Measurements from ENCODE around the gene AKAP1. TPM values are rescaled to one million over a fixed set of nuclear protein-coding genes. Genes with fewer than 3 reads are reported as not detected.

Gene AKAP1
- total and polyA plus RNA-seq, 8 donors = 6.6 to 348 (median 59.4) TPM

- Histone ChIP-seq H3K4me3 (no peak overlapping the region), H3K27me3 (no peaks in the 10 kb centered on the region), H3K27ac (no peak overlapping the region), H3K36me3 (peaks cover 3 to 26% (median 19%) of the 10 kb centered on the region in 4 donors), H3K9me3 (no peaks in the 10 kb centered on the region), H3K4me1 (peaks cover 25 to 84% (median 65%) of the 10 kb centered on the region in 4 donors)
- intact Hi-C loops (cut with DNase I; ENCODE audit: low total_unique reads) = no loop called here
- DNase-seq = no peak
- no peak for TF ChIP-seq POLR2A (IDR thresholded peaks at IDR 0.05)
- no peak for TF ChIP-seq CTCF (IDR thresholded peaks at IDR 0.05)
- no peak for TF ChIP-seq POLR2AphosphoS5 (IDR thresholded peaks at IDR 0.05)
- TF ChIP-seq EP300 (IDR thresholded peaks at IDR 0.05) = no peak
- WGBS, 5 donors = 78 to 93% (median 82%) methylated on average over 6 to 7 of the region's 7 CpGs
These were observed 19.6 kb downstream of the AKAP1 start for GRCh38 chr17:57104461-57105175.

GRCh38 chr17:57105591-57105990, 20.5 kb downstream of the AKAP1 start:
- Histone ChIP-seq H3K36me3 (peaks cover 3 to 29% (median 26%) of the 10 kb centered on the region in 4 donors), H3K4me3 (no peak overlapping the region), H3K4me1 (peaks cover 33 to 84% (median 68%) of the 10 kb centered on the region in 4 donors), H3K9me3 (no peaks in the 10 kb centered on the region), H3K27me3 (no peaks in the 10 kb centered on the region), H3K27ac (no peak overlapping the region)
- no peak for DNase-seq
- WGBS, 5 donors = 74 to 85% (median 82%) methylated on average over 5 to 8 of the region's 8 CpGs
- no peak for TF ChIP-seq POLR2A (IDR thresholded peaks at IDR 0.05)
- no peak for TF ChIP-seq EP300 (IDR thresholded peaks at IDR 0.05)
- no peak for TF ChIP-seq CTCF (IDR thresholded peaks at IDR 0.05)
- TF ChIP-seq POLR2AphosphoS5 (IDR thresholded peaks at IDR 0.05) = no peak
- intact Hi-C loops (cut with DNase I; ENCODE audit: low total_unique reads) = no loop called here

- no peak for DNase-seq
These were observed 21.2 kb downstream of the AKAP1 start for GRCh38 chr17:57106107-57106835.

More at GRCh38 chr17:57106107-57106835, 21.2 kb downstream of the AKAP1 start:
- Histone ChIP-seq H3K27me3 (no peaks in the 10 kb centered on the region), H3K9me3 (no peaks in the 10 kb centered on the region), H3K36me3 (peaks cover 3 to 32% (median 29%) of the 10 kb centered on the region in 4 donors), H3K4me1 (peaks cover 39 to 89% (median 71%) of the 10 kb centered on the region in 4 donors), H3K27ac (peak overlapping the region; percentile 69 to 81 (median 73)), H3K4me3 (no peak overlapping the region)
- WGBS, 5 donors = 77 to 83% (median 81%) methylated on average over 14 to 17 of the region's 17 CpGs
- intact Hi-C loops (cut with DNase I; ENCODE audit: low total_unique reads) = no loop called here
- TF ChIP-seq CTCF (IDR thresholded peaks at IDR 0.05) (no peak), EP300 (IDR thresholded peaks at IDR 0.05) (no peak)
